Activated CD4-positive, alpha-beta T cell treated with anti-CD3 and anti-CD28 coated beads for 36 hours (primary cell): ENCODE data around the gene SPAG8. TPM values are rescaled to one million over a fixed set of nuclear protein-coding genes. Genes with fewer than 3 reads are reported as not detected.

ENCODE experiments used
- ATAC-seq: fragments of 200-7000 bp; cut with Tn5 transposase; one replicate; pipeline ENCODE4 v1.10.0; 2021; ENCODE audit warnings: mild to moderate bottlenecking, moderate library complexity
- CTCF ChIA-PET: fragments of 350-600 bp; sonication (Branson Sonifier 250); formaldehyde crosslinking; loops from one replicate; lab custom pipeline; 2021; ENCODE audit warnings: antibody characterized with exemption; lab: Charles Lee
- POLR2A ChIA-PET: fragments of 350-600 bp; sonication (Branson Sonifier 250); formaldehyde crosslinking; loops from one replicate; lab custom pipeline; 2021; ENCODE audit warnings: antibody characterized with exemption, inconsistent platforms; lab: Charles Lee
- DNase-seq: peaks from one replicate; pipeline ENCODE4 v3.0.0-alpha.2; 2020
- H3K27ac Mint-ChIP-seq: one replicate; pipeline ENCODE4 v1.8.0; 2021; ENCODE audit warnings: mixed read lengths
- H3K27me3 Mint-ChIP-seq: one replicate; pipeline ENCODE4 v1.8.0; 2021; ENCODE audit warnings: mixed read lengths
- H3K36me3 Mint-ChIP-seq: one replicate; pipeline ENCODE4 v1.8.0; 2021; ENCODE audit warnings: low read depth, mixed read lengths
- H3K4me1 Mint-ChIP-seq: one replicate; pipeline ENCODE4 v1.8.0; 2021; ENCODE audit warnings: mixed read lengths
- H3K4me3 Mint-ChIP-seq: one replicate; pipeline ENCODE4 v1.8.0; 2021; ENCODE audit warnings: mild to moderate bottlenecking, moderate library complexity, mixed read lengths
- H3K9me3 Mint-ChIP-seq: one replicate; pipeline ENCODE4 v1.8.0; 2021; ENCODE audit warnings: low read depth, mixed read lengths
- intact Hi-C, 2 experiments: fragments of 100-400 bp; cut with DNase I in 1 of 2; cut with micrococcal nuclease in 1 of 2; formaldehyde crosslinking; loops; one replicate each; pipeline versions ENCODE4 v1.14.2 to v1.15.1; 2022 to 2024; cut with DNase I, micrococcal nuclease
- total RNA-seq, 2 experiments: library from RNA; stranded (reverse); gene quantifications; one replicate each; pipeline ENCODE4 v1.2.3, GENCODE V29; 2021

Gene SPAG8
- total RNA-seq, 2 experiments from 2014 or later, result 0.85 to 1.7 TPM

DNA sequence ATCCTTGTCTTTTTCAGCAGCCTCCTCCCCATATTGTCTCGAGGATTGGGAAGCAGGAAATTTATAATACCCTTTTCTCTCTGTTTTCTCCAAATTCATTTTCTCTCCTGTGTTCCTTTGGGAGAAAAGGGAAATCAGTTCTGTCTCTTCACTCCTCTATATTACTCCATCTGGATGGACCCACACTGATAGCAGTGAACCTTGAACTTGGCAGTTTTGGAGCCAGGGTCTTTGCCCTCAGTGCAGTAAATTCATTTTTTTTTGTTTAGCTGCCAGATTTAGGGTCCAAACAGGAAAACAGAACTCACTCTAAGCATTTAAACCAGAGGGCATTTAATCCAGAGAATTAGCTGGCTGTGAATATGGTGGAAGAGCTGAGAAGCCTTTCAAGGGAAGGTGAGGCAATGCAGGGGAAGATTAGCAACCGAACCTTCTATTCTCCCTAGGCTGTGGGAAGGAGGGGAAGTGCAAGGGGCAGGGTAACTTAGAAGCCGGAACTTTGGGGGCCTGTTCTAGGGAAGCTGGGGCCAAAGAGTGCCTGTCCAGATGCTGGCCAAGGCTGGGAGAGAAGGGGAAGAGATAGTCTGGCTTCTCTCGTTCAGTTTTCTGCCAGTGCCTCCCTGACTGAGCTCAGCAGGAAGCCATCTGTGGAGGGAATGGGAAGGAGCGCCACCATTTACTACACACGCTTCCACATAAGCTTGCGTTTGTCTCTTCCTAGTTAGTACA lies 37.0 kb downstream of the SPAG8 start:
- ChIA-PET CTCF (interaction anchor here (1.0 to 2.7 kb wide), 6 partner anchors 14 to 107 kb away, joined by 4 to 17 read pairs (median 5); no protein-coding TSS in a partner anchor), POLR2A (interaction anchor here (1.1 kb wide), 1 partner anchor 27 kb away, joined by 3 read pairs; no protein-coding TSS in a partner anchor)
- Mint-ChIP-seq H3K27ac (peak overlapping the region; percentile 33), H3K4me1 (no peaks in the 10 kb centered on the region), H3K9me3 (no peaks in the 10 kb centered on the region), H3K36me3 (peaks cover 3% of the 10 kb centered on the region), H3K27me3 (no peaks in the 10 kb centered on the region), H3K4me3 (no peak overlapping the region)
- ATAC-seq, result no peak
- no peak for DNase-seq
- intact Hi-C loops, result loop anchor here in 1 of 2 experiments (2.0 kb wide), 1 partner anchor 20 kb away; no protein-coding TSS in a partner anchor

DNA sequence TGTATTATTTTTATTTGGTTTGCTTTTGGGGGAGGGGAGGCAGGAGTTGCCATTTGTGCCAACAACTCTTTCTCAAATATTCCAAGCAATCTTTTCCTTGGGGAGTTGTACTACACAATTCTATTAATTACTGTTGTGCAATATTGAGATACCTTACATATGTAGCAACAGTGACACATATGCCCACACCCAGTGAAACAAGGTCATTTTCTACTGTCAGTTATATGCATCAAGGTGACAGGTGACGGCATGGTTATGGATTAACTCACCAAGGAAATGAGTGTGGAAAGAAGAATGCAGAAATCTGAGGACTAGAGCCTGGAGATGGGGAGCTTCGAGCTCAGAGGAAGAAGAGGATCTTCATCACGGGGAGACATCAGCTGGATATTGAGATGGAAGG lies 40.1 kb downstream of the SPAG8 start:
- Mint-ChIP-seq H3K4me3 (no peak overlapping the region), H3K27ac (no peak overlapping the region), H3K27me3 (no peaks in the 10 kb centered on the region), H3K4me1 (peaks cover 2% of the 10 kb centered on the region), H3K9me3 (no peaks in the 10 kb centered on the region), H3K36me3 (no peaks in the 10 kb centered on the region)
- DNase-seq, result no peak
- CTCF ChIA-PET, result interaction anchor here (0.6 to 2.4 kb wide), 8 partner anchors 8 to 681 kb away, joined by 3 to 9 read pairs (median 4); partner anchors contain the start of gene SPAG8
- no peak for ATAC-seq
- intact Hi-C loops, result no loop called here
- POLR2A ChIA-PET, result no interaction called here

DNA sequence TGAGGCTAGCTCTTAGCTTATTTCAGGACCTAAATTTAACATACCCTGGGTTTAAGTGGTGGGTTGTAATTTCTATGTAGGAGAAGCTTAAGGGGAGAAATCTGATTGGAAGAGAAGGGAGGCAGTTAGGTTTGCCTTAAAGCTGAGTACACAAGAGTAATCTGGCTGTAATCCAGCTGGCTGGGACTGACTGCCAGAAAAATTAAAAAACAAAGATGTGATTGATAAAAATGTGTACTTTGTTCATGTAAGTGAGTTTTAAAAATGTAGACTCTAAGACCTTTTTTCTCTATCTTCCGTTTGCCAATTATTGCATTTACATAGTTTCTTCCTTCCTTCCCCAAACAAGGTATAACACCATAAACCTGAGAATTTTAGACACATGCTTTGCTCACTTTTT lies 40.5 kb downstream of the SPAG8 start:
- peaks cover 4% of the 10 kb centered on the region for H3K4me1 Mint-ChIP-seq
- H3K9me3 Mint-ChIP-seq, result no peaks in the 10 kb centered on the region
- POLR2A ChIA-PET, result no interaction called here
- no peak overlapping the region for H3K27ac Mint-ChIP-seq
- no peak overlapping the region for H3K4me3 Mint-ChIP-seq
- ATAC-seq, result no peak
- no peaks in the 10 kb centered on the region for H3K27me3 Mint-ChIP-seq
- intact Hi-C loops, result no loop called here
- no peaks in the 10 kb centered on the region for H3K36me3 Mint-ChIP-seq
- DNase-seq, result no peak
- CTCF ChIA-PET, result interaction anchor here (0.6 to 2.4 kb wide), 7 partner anchors 9 to 680 kb away, joined by 3 to 9 read pairs (median 5); partner anchors contain the start of gene SPAG8

DNA sequence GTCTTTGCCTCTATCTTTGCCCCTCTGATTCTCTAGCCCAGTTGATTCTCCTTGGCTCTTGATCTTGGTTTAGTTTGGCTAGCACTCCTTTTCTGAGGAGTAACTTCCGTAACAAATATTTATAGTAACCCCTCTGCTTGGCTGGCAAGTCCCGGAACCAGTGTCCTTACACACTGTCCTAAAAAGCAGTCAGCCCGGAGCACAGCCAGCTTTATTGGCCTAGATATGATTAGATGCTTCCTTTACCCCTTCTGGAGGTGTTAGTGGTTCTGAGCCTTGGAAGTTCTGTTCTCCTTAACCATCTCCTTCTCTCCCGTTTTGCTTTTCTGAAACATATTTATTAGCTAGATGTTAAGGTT lies 41.0 kb downstream of the SPAG8 start:
- no peaks in the 10 kb centered on the region for H3K9me3 Mint-ChIP-seq
- CTCF ChIA-PET, result interaction anchor here (0.9 to 2.0 kb wide), 5 partner anchors 9 to 111 kb away, joined by 4 to 7 read pairs (median 5); partner anchors contain the start of gene SPAG8
- ATAC-seq (no peak), DNase-seq (no peak)
- no peak overlapping the region for H3K27ac Mint-ChIP-seq
- POLR2A ChIA-PET, result no interaction called here
- no peak overlapping the region for H3K4me3 Mint-ChIP-seq
- intact Hi-C loops, result no loop called here
- no peaks in the 10 kb centered on the region for H3K36me3 Mint-ChIP-seq
- no peaks in the 10 kb centered on the region for H3K27me3 Mint-ChIP-seq
- H3K4me1 Mint-ChIP-seq, result peaks cover 7% of the 10 kb centered on the region

DNA sequence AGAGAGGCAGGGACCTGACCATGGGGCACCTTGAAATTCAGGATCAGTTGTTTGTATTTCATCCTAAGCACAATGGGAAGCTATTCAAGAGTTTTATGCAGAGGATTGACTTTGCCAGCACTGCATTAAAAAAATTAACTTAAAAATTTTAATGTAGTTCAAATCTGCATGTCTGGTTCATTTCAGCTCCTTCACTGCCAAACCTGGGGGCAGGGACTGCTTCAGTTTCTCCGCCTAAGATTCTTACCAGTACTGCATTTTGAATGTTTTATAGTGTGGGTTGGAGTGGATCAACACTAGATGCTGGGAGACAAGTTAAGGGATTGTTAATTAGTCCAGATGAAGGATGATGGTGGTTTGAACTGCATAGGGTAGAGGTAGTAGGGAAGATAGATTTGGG lies 42.3 kb downstream of the SPAG8 start:
- ATAC-seq, result no peak
- no peaks in the 10 kb centered on the region for H3K9me3 Mint-ChIP-seq
- DNase-seq, result no peak
- H3K36me3 Mint-ChIP-seq, result no peaks in the 10 kb centered on the region
- H3K4me3 Mint-ChIP-seq, result no peak overlapping the region
- ChIA-PET POLR2A (no interaction called here), CTCF (interaction anchor here (1.9 kb wide), 1 partner anchor 13 kb away, joined by 4 read pairs; no protein-coding TSS in a partner anchor)
- peaks cover 7% of the 10 kb centered on the region for H3K4me1 Mint-ChIP-seq
- intact Hi-C loops, result no loop called here
- H3K27me3 Mint-ChIP-seq, result no peaks in the 10 kb centered on the region
- no peak overlapping the region for H3K27ac Mint-ChIP-seq

DNA sequence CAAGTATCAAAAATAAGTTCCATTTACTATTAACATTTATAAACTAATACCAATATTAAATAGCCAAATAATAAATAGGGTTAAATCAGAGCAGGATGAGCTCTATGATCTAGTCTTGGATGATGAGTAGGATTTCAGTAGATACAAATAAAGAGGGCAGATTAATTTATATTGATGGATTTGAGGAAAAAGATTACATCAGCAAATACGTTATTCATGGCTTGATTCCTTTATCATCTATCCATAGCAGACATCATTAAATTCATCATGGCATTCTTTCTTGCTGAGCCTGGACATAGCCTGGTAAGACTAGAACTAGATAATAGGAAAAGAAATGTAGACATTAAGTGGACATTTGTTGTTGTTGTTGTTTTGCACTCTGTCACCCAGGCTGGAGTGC lies 44.6 kb downstream of the SPAG8 start:
- intact Hi-C loops, result no loop called here
- Mint-ChIP-seq H3K27me3 (no peaks in the 10 kb centered on the region), H3K9me3 (no peaks in the 10 kb centered on the region), H3K36me3 (peaks cover 2% of the 10 kb centered on the region), H3K27ac (no peak overlapping the region), H3K4me1 (peaks cover 7% of the 10 kb centered on the region), H3K4me3 (no peak overlapping the region)
- DNase-seq (no peak), ATAC-seq (no peak)
- POLR2A ChIA-PET, result interaction anchor here (0.6 kb wide), 1 partner anchor 56 kb away, joined by 3 read pairs; no protein-coding TSS in a partner anchor
- CTCF ChIA-PET, result interaction anchor here (0.7 kb wide), 1 partner anchor 91 kb away, joined by 3 read pairs; no protein-coding TSS in a partner anchor

DNA sequence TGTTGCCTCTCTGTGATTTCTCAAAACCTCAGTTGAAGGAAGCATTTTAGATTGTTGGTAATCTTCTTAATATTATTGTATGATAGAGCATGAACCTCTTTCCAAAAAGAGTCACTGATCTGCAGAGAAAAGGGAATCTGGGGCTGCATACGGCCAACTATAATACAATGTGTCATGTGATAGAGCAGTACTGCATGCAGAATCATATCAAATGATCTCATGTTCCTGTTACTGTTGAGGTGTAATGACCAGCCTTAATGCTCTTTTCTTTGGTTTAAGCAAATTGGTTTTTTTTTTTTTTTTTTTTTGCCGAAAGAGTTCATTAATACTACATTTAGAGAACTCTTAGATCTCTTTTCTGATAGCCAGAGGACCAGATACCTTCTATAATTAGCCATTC lies 45.1 kb downstream of the SPAG8 start:
- intact Hi-C loops, result no loop called here
- no peak for ATAC-seq
- CTCF ChIA-PET, result interaction anchor here (0.7 kb wide), 1 partner anchor 27 kb away, joined by 3 read pairs; no protein-coding TSS in a partner anchor
- Mint-ChIP-seq H3K4me1 (peaks cover 7% of the 10 kb centered on the region), H3K4me3 (no peak overlapping the region), H3K27ac (no peak overlapping the region), H3K36me3 (peaks cover 2% of the 10 kb centered on the region), H3K27me3 (no peaks in the 10 kb centered on the region), H3K9me3 (no peaks in the 10 kb centered on the region)
- POLR2A ChIA-PET, result interaction anchor here (0.6 kb wide), 1 partner anchor 57 kb away, joined by 3 read pairs; no protein-coding TSS in a partner anchor
- no peak for DNase-seq

DNA sequence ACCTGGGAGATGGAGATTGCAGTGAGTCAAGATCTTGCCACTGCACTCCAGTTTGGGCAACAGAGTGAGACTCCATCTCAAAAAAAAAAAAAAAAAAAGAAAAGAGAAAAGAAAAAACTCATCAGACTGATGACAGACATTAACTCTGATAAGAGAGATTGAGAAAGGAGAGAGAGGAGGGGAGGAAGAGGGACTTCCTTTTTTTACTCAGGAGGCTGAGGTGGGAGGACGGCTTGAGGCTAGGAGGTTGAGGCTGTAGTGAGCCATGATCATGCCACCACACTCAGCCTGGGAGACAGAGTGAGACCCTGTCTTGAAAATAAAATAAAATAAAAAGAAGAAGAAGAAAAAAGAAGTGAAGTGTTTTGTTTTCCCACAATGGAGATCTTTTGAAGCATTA lies 48.3 kb downstream of the SPAG8 start:
- ATAC-seq (no peak), DNase-seq (no peak)
- H3K4me3 Mint-ChIP-seq, result no peak overlapping the region
- peaks cover 21% of the 10 kb centered on the region for H3K4me1 Mint-ChIP-seq
- intact Hi-C loops, result no loop called here
- no peak overlapping the region for H3K27ac Mint-ChIP-seq
- H3K27me3 Mint-ChIP-seq, result no peaks in the 10 kb centered on the region
- ChIA-PET CTCF (interaction anchor here (0.6 kb wide), 2 partner anchors 249 to 384 kb away, joined by 3 read pairs; no protein-coding TSS in a partner anchor), POLR2A (no interaction called here)
- H3K9me3 Mint-ChIP-seq, result no peaks in the 10 kb centered on the region
- H3K36me3 Mint-ChIP-seq, result peaks cover 13% of the 10 kb centered on the region

DNA sequence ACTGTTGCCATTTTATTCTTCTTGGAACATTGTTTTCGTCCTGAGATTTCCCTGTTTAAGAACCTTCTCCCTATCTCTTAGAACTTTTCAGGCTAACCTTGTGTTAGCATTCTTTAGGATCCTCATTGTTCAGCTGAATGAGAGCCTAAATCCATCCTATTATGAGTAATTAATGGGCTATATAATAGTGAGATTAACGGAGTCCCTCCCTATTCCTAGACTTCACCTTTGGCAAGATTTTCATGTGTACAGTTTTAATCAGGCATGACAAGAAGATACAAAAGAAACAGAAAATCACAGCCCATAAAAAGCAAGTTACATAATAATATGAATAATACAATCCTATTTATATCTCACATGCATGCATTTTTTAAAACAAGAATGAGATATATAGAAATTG lies 48.9 kb downstream of the SPAG8 start:
- Mint-ChIP-seq H3K27ac (no peak overlapping the region), H3K27me3 (no peaks in the 10 kb centered on the region), H3K36me3 (peaks cover 16% of the 10 kb centered on the region), H3K4me1 (peaks cover 28% of the 10 kb centered on the region), H3K9me3 (no peaks in the 10 kb centered on the region), H3K4me3 (no peak overlapping the region)
- DNase-seq (no peak), ATAC-seq (no peak)
- CTCF ChIA-PET, result interaction anchor here (0.6 to 1.1 kb wide), 3 partner anchors 15 to 82 kb away, joined by 3 to 4 read pairs (median 4); partner anchors contain the start of genes GBA2 and RGP1
- POLR2A ChIA-PET, result no interaction called here
- intact Hi-C loops, result no loop called here

DNA sequence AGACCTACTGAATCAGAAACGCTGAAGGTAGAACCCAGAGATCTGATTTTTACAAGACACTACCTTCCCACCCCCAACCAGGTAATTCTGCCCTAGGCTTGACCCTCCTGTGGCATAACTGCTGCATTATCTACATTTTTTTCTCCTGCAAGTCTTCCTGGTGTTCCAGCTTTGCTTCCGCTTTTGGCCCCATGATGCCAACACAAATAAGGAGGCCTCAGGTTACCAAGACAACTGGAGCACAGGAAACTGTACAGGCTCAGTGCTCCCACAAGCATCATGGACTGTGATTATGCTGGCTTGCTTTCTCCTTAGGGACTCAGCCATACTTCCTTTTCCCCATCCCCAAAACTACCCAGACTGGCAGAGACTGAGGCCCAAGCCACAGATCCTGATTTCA lies 51.4 kb downstream of the SPAG8 start:
- Mint-ChIP-seq H3K27ac (no peak overlapping the region), H3K9me3 (no peaks in the 10 kb centered on the region), H3K27me3 (no peaks in the 10 kb centered on the region), H3K36me3 (peaks cover 21% of the 10 kb centered on the region), H3K4me1 (peaks cover 34% of the 10 kb centered on the region), H3K4me3 (no peak overlapping the region)
- no peak for ATAC-seq
- POLR2A ChIA-PET, result interaction anchor here (1.0 kb wide), 1 partner anchor 12 kb away, joined by 6 read pairs; the partner anchor contains the start of genes GBA2 and RGP1
- DNase-seq, result no peak
- CTCF ChIA-PET, result interaction anchor here (0.8 to 3.5 kb wide), 9 partner anchors 12 to 882 kb away, joined by 3 to 9 read pairs (median 5); no protein-coding TSS in a partner anchor
- intact Hi-C loops, result no loop called here

DNA sequence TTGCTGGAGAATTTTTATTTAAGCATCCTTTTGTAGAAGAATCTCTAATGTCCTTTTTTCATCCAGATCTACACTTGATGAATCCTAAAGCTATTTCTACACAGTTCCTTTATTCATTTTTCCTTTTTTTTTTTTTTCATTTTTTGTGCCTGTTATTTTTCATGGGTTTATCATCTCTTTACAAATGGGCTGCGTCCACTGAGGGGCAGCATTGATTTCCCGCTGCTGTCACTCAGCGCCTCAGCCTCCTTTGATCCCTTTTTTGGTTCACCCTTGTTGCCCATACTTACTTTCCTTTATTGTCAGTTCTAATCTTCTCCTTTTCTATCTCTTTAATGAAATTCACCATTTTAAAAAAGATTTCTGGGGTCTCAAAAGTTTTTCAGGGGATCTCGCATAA lies 52.3 kb downstream of the SPAG8 start:
- intact Hi-C loops, result loop anchor here in 1 of 2 experiments (10.0 kb wide), 1 partner anchor 645 kb away; the partner anchor contains the start of gene RNF38
- DNase-seq (no peak), ATAC-seq (no peak)
- ChIA-PET POLR2A (no interaction called here), CTCF (interaction anchor here (0.7 to 3.5 kb wide), 9 partner anchors 12 to 881 kb away, joined by 3 to 9 read pairs (median 5); no protein-coding TSS in a partner anchor)
- Mint-ChIP-seq H3K27me3 (no peaks in the 10 kb centered on the region), H3K4me3 (no peak overlapping the region), H3K36me3 (peaks cover 21% of the 10 kb centered on the region), H3K4me1 (peaks cover 34% of the 10 kb centered on the region), H3K9me3 (no peaks in the 10 kb centered on the region), H3K27ac (no peak overlapping the region)
